ENCODE results near the gene PADI1. TPM values are rescaled to one million over a fixed set of nuclear protein-coding genes. Genes with fewer than 3 reads are reported as not detected.

The PADI1 gene
- total RNA-seq, 1 donor from 2014 or later = not detected

GRCh38 chr1:17212009-17212408 lies 7.1 kb downstream of the PADI1 start:
- no peak overlapping the region for H3K4me2 ChIP-seq (ENCODE audit: low read length)
- no peaks in the 10 kb centered on the region for H3K27me3 ChIP-seq (ENCODE audit: insufficient read depth, low read length)
- H3K9me3 ChIP-seq (ENCODE audit: insufficient read depth, low read depth, low read length) = no peaks in the 10 kb centered on the region
- H3K4me3 ChIP-seq (ENCODE audit: insufficient read depth, low read depth, low read length) = no peak overlapping the region
- no peak overlapping the region for H3K9ac ChIP-seq (ENCODE audit: low read length)
- no peak overlapping the region for H2AFZ ChIP-seq (ENCODE audit: low read depth, low read length)
- Mint-ChIP-seq H3K9me3 (ENCODE audit: unreplicated experiment) (peaks cover 4% of the 10 kb centered on the region), H3K27ac (ENCODE audit: unreplicated experiment) (no peak overlapping the region), H3K4me1 (ENCODE audit: low read depth, unreplicated experiment) (peaks cover 34% of the 10 kb centered on the region), H3K36me3 (ENCODE audit: low read depth, unreplicated experiment) (peaks cover 2% of the 10 kb centered on the region), H3K4me3 (ENCODE audit: unreplicated experiment) (no peak overlapping the region), H3K27me3 (ENCODE audit: low read depth, unreplicated experiment) (peaks cover 20% of the 10 kb centered on the region)
- H3K79me2 ChIP-seq (ENCODE audit: insufficient read depth, low read length) = no peaks in the 10 kb centered on the region
- no peak overlapping the region for H3K27ac ChIP-seq (ENCODE audit: low read depth, low read length)
- TF ChIP-seq CTCF (IDR thresholded peaks at IDR 0.05; ENCODE audit: insufficient read depth, low read depth, low read length) (no peak), EZH2 (IDR thresholded peaks at IDR 0.05; ENCODE audit: insufficient read depth, low read length) (no peak)
- H4K20me1 ChIP-seq (ENCODE audit: insufficient read depth, low read length) = no peaks in the 10 kb centered on the region
- DNase-seq (ENCODE audit: low read depth) (no peak), FAIRE-seq (no peak)
- peaks cover 38% of the 10 kb centered on the region for H3K4me1 ChIP-seq (ENCODE audit: insufficient read depth, low read length)
- no peaks in the 10 kb centered on the region for H3K36me3 ChIP-seq (ENCODE audit: insufficient read depth, low read length)

- Mint-ChIP-seq H3K9me3 (ENCODE audit: unreplicated experiment) (peaks cover 4% of the 10 kb centered on the region), H3K4me3 (ENCODE audit: unreplicated experiment) (peak overlapping the region; percentile 45), H3K36me3 (ENCODE audit: low read depth, unreplicated experiment) (peaks cover 2% of the 10 kb centered on the region), H3K27me3 (ENCODE audit: low read depth, unreplicated experiment) (peaks cover 20% of the 10 kb centered on the region), H3K27ac (ENCODE audit: unreplicated experiment) (peak overlapping the region; percentile 70), H3K4me1 (ENCODE audit: low read depth, unreplicated experiment) (peaks cover 33% of the 10 kb centered on the region)
- H3K4me3 ChIP-seq (ENCODE audit: insufficient read depth, low read depth, low read length) = no peak overlapping the region
- peak overlapping the region; percentile 53 for H2AFZ ChIP-seq (ENCODE audit: low read depth, low read length)
- H3K27ac ChIP-seq (ENCODE audit: low read depth, low read length) = no peak overlapping the region
- H3K9ac ChIP-seq (ENCODE audit: low read length) = peak overlapping the region; percentile 3
- no peaks in the 10 kb centered on the region for H3K79me2 ChIP-seq (ENCODE audit: insufficient read depth, low read length)
- no peaks in the 10 kb centered on the region for H4K20me1 ChIP-seq (ENCODE audit: insufficient read depth, low read length)
- peaks cover 37% of the 10 kb centered on the region for H3K4me1 ChIP-seq (ENCODE audit: insufficient read depth, low read length)
- no peaks in the 10 kb centered on the region for H3K36me3 ChIP-seq (ENCODE audit: insufficient read depth, low read length)
- no peak for TF ChIP-seq CTCF (IDR thresholded peaks at IDR 0.05; ENCODE audit: insufficient read depth, low read depth, low read length)
- no peak for TF ChIP-seq EZH2 (IDR thresholded peaks at IDR 0.05; ENCODE audit: insufficient read depth, low read length)
- H3K27me3 ChIP-seq (ENCODE audit: insufficient read depth, low read length) = no peaks in the 10 kb centered on the region
- DNase-seq (ENCODE audit: low read depth) (peak; percentile 78), FAIRE-seq (no peak)
- H3K4me2 ChIP-seq (ENCODE audit: low read length) = peak overlapping the region; percentile 42
- H3K9me3 ChIP-seq (ENCODE audit: insufficient read depth, low read depth, low read length) = no peaks in the 10 kb centered on the region
Observed at GRCh38 chr1:17212487-17213121, 7.7 kb downstream of the PADI1 start.

GRCh38 chr1:17213148-17213781 lies 8.3 kb downstream of the PADI1 start:
- peaks cover 28% of the 10 kb centered on the region for H3K4me1 Mint-ChIP-seq (ENCODE audit: low read depth, unreplicated experiment)
- H3K36me3 Mint-ChIP-seq (ENCODE audit: low read depth, unreplicated experiment) = peaks cover 2% of the 10 kb centered on the region
- peak overlapping the region; percentile 53 for H2AFZ ChIP-seq (ENCODE audit: low read depth, low read length)
- H3K4me3 ChIP-seq (ENCODE audit: insufficient read depth, low read depth, low read length) = no peak overlapping the region
- FAIRE-seq (no peak), DNase-seq (ENCODE audit: low read depth) (no peak)
- no peak overlapping the region for H3K27ac ChIP-seq (ENCODE audit: low read depth, low read length)
- no peaks in the 10 kb centered on the region for H3K9me3 ChIP-seq (ENCODE audit: insufficient read depth, low read depth, low read length)
- H3K79me2 ChIP-seq (ENCODE audit: insufficient read depth, low read length) = no peaks in the 10 kb centered on the region
- peak overlapping the region; percentile 3 for H3K9ac ChIP-seq (ENCODE audit: low read length)
- H3K4me1 ChIP-seq (ENCODE audit: insufficient read depth, low read length) = peaks cover 31% of the 10 kb centered on the region
- peak overlapping the region; percentile 42 for H3K4me2 ChIP-seq (ENCODE audit: low read length)
- no peaks in the 10 kb centered on the region for H4K20me1 ChIP-seq (ENCODE audit: insufficient read depth, low read length)
- TF ChIP-seq CTCF (IDR thresholded peaks at IDR 0.05; ENCODE audit: insufficient read depth, low read depth, low read length) = no peak
- TF ChIP-seq EZH2 (IDR thresholded peaks at IDR 0.05; ENCODE audit: insufficient read depth, low read length) = no peak
- peaks cover 4% of the 10 kb centered on the region for H3K9me3 Mint-ChIP-seq (ENCODE audit: unreplicated experiment)
- no peaks in the 10 kb centered on the region for H3K36me3 ChIP-seq (ENCODE audit: insufficient read depth, low read length)
- H3K27me3 ChIP-seq (ENCODE audit: insufficient read depth, low read length) = no peaks in the 10 kb centered on the region
- peak overlapping the region; percentile 70 for H3K27ac Mint-ChIP-seq (ENCODE audit: unreplicated experiment)
- H3K4me3 Mint-ChIP-seq (ENCODE audit: unreplicated experiment) = peak overlapping the region; percentile 45
- peaks cover 20% of the 10 kb centered on the region for H3K27me3 Mint-ChIP-seq (ENCODE audit: low read depth, unreplicated experiment)
